HCT116 (cell line): Measurements from ENCODE around the gene FRMD4A.

ENCODE experiments used
- ATF3 ChIP-seq: IDR thresholded peaks from 2 replicates; pipeline ENCODE4 v1.6.1; 2012
- CTCF ChIP-seq, 3 experiments: fragments of 200-600 bp in 1 of 3; sonication (generic) in 1 of 3; IDR thresholded peaks in 2 of 3; conservative IDR thresholded peaks in 1 of 3; 2 replicates each; pipeline ENCODE4 v1.5.1; 2012 to 2017; ENCODE audit warnings: low read depth in 2 of 3, low read length in 2 of 3, antibody characterized with exemption in 1 of 3, borderline replicate concordance in 1 of 3, control low read depth in 1 of 3, mild to moderate bottlenecking in 1 of 3, mixed read lengths in 1 of 3, mixed run types in 1 of 3, moderate library complexity in 1 of 3; ENCODE audit not compliant: insufficient read depth in 1 of 3
- EZH2 ChIP-seq: fragments of 200-600 bp; sonication (generic); IDR thresholded peaks from 2 replicates; pipeline ENCODE4 v1.6.1; 2017; ENCODE audit warnings: antibody characterized with exemption, mixed run types
- FOSL1 ChIP-seq: IDR thresholded peaks from 2 replicates; pipeline ENCODE4 v1.6.1; 2012; ENCODE audit warnings: low read depth
- JUND ChIP-seq: IDR thresholded peaks from 2 replicates; pipeline ENCODE4 v1.6.1; 2012
- MAX ChIP-seq: IDR thresholded peaks from 2 replicates; pipeline ENCODE4 v1.6.1; 2012
- POLR2A ChIP-seq: IDR thresholded peaks from 2 replicates; pipeline ENCODE4 v1.7.0; 2011; ENCODE audit warnings: borderline replicate concordance; ENCODE audit not compliant: insufficient read depth, insufficient read length; ENCODE audit errors: extremely low read depth
- POLR2AphosphoS5 ChIP-seq: IDR thresholded peaks from 2 replicates; pipeline ENCODE4 v1.6.1; 2011; ENCODE audit warnings: mild to moderate bottlenecking, low read depth, low read length, moderate library complexity
- SIN3A ChIP-seq: IDR thresholded peaks from 2 replicates; pipeline ENCODE4 v1.6.1; 2012; ENCODE audit warnings: low read depth
- SP1 ChIP-seq: IDR thresholded peaks from 2 replicates; pipeline ENCODE4 v1.6.1; 2012; ENCODE audit warnings: low read depth

- TF ChIP-seq POLR2AphosphoS5 (no peak), POLR2A (no peak), FOSL1 (no peak), EZH2 (no peak), CTCF (IDR thresholded peaks at IDR 0.05 in 2 of 3, conservative IDR thresholded peaks at IDR 0.05 in 1 of 3; ENCODE audit: borderline replicate concordance in 1 of 3, insufficient read depth in 1 of 3, low read depth in 2 of 3, low read length in 2 of 3) (no peak), JUND (no peak), MAX (no peak), SP1 (no peak), SIN3A (no peak), ATF3 (no peak)
Observed at GRCh38 chr10:14179251-14179650, 151.5 kb downstream of the FRMD4A start.
